Caki2 (cell line): ENCODE measurements around the gene FADS2. TPM values are rescaled to one million over a fixed set of nuclear protein-coding genes. Genes with fewer than 3 reads are reported as not detected.
A peak's percentile ranks its signal among the peaks of the same experiment; 100 is the strongest.

Source experiments
- DNase-seq: peaks from one replicate; pipeline ENCODE4 v3.0.0-alpha.2; 2015; ENCODE audit warnings: low read depth
- in situ Hi-C: cut with HindIII; loops from 2 replicates; pipeline ENCODE4 v1.10.0; 2016; ENCODE audit warnings: low sequenced_read_pairs, low pct_unique_long_range_greater_than_20kb, mixed read lengths
- total RNA-seq: library from RNA; depleted of rRNA; stranded (reverse); fragments of >200 nt; shearing (Covaris generic); gene quantifications from 2 replicates; pipeline ENCODE4 v1.2.3, GENCODE V29; 2014; ENCODE audit warnings: low replicate concordance

FADS2 gene
- total RNA-seq, 1 experiment from 2014 or later = 8.6 TPM

DNA sequence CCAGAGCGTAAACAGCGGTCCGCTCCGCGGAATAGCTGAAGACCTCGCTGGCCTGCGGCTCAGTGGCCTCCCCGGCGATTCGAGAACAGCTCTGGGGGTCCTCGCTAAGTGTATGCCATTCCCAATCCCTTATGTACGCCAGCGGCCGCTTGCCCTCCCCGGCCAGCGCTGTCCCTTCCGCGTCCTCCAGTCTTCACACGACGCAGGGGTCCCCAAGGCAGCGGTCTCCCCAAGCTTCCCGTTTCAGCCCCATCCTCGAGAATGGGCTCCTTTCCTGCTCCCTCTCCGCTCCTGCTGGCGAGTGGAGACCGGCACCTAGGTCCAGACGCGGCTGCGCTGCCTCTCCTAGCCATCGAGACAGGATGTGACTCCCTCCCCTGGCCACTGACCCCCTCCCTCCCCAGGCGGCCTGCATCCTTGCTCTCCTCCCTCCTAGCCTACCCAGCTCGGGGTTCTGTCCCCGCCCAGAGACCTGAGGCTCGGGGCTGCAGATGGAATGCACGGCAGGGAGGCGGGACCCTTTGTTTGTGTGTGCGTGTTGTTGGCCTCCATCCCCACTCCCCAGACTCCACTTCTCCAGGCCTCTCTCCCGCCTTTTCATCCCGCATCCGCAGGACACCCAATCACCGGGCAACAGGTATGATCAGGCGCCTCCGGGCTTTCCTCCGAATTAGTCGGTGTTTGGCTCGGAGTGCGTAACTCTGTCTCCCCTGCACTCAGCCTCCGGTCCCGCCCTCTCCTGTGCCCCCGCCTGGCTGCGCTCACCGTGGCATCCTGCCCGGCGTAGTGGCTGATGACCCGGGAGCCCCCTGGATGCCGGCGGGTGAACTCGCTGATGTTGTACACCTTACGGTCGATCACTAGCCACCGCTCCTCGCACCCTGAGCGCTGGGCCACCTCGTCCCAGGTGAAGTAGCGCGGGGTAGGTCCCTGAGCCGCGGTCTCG, 12.0 kb upstream of the FADS2 start:
- in situ Hi-C loops = no loop called here
- DNase-seq = peak; percentile 71

DNA sequence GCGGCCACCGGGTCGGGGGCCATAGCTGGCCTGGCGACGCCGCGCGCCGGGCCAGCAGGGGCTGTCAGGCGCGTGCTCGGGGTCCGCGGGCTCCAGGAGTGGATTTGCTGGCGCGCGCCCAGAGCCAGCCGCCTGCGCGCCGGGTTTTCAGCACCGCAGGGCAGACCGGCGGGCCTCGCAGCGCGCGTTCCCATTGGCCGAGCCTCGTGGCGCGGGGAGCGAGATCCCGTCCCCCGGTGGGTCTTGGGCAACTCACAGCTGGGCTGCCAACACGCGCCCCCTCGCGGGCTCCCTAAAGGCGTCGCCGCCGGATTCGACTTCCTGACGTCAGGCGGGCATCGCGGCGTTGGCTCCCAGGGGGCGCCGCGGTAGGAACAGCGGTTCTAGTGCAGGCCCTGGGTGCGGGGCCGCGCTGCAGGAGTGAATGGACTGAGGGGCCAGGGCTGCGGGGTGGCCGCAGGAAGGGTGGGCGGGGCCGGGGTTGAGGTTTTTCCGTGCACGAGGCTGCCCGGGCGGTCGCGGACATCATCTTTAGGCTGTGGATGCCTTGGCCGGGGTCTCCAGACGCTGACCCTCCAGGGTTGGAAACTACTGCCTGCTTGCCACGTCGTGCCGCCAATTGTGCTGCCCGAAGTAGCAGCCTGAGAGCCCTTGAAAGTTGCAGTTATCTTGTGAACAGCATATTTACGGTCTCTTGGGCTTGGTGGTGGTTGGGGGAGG, 11.2 kb upstream of the FADS2 start, which contains the start of gene FADS1:
Gene FADS1 (minus strand): TSS at position 268 of the 720 bp plus-strand sequence. CDS start 74 bp downstream, at position 194.
- peak; percentile 92 for DNase-seq
- in situ Hi-C loops = no loop called here

DNA sequence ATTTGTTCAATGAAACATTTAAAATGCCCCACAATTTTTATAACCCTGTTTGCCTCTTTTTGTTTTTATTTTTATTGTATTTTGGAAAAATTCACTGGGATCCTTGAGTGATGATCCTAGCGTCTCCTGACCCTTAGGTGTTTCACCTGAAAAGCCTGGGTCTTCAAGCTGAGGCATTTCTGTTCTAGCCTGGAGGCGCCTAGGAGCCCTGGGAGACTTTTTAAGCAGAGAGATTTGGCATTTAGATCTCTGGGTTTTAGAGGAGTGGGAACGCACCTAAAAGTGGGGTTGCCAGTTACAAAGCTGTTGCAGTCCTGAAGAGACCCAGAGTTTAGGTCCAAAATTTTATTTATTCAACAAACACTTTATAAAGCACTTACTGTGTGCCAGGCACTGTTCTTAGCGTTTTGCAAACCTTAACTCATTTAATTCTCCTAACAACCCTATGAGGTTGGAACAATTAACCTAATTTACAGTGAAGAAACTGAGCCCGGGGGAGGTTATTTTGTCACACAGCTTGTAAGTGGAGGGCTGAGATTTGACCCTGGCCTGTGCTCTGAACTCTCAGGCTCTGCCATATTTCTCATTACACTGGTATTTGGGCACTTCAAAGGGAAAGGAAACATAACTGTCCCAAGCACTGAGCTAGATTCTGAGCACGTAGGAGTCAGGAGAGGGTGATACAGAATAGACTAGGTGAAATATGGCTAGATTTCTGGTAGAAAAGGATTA, 10.5 kb upstream of the FADS2 start:
- in situ Hi-C loops = no loop called here
- no peak for DNase-seq

DNA sequence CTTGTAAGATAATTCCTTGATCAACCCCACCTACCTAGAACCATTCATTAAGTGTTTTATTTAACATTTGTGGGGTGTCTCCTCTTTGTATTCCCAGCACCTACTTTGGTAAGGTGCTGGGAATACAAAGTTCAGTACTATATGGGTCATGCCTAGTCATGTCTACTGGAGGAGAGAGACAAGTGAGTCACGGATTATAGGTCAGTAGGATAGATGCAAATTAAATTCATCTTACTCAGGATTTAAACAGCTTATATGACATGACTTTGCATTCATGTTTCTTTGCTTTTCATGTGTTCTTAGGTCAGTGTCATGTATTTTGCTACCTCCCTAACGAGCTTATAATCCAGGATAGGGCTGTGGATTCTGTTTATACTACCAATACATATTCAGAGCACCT, 7.9 kb upstream of the FADS2 start:
- in situ Hi-C loops = no loop called here
- peak; percentile 63 for DNase-seq

DNA sequence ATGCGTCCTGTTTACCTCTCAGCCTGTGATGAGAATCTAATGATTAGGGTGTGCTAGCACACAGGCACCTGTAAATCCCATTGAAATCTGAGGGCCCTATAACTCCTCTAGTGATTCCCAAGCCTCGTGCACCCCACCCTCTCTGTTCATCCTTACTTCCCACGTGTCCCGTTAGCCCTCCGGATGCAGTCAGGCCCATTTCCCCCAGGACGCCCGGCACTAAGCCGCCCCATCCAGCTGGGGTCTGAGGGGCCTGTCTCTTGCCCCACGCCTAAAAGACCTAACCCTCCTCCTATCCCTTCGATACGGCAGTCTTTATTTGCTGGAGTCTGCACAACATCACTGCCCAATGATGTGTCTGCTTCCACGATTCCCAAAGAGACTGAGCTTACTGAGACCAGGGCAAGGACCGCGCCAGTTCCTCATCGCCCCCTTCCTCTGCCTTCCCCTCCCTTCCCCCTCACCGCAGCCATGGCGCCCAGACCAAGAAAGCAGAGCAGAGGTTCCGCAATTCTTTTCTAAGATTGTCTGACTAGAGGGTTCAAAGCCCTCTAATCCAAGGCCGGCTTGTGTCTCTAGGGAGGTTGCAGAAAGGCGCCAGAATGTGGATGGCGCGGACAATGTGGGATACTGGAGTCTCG, 1.1 kb upstream of the FADS2 start:
- in situ Hi-C loops = no loop called here
- DNase-seq = no peak

DNA sequence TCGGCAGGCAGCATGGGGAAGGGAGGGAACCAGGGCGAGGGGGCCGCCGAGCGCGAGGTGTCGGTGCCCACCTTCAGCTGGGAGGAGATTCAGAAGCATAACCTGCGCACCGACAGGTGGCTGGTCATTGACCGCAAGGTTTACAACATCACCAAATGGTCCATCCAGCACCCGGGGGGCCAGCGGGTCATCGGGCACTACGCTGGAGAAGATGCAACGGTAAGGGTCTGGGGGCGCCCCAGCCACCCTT, 204 bp downstream of the FADS2 start:
- in situ Hi-C loops = no loop called here
- DNase-seq = no peak

DNA sequence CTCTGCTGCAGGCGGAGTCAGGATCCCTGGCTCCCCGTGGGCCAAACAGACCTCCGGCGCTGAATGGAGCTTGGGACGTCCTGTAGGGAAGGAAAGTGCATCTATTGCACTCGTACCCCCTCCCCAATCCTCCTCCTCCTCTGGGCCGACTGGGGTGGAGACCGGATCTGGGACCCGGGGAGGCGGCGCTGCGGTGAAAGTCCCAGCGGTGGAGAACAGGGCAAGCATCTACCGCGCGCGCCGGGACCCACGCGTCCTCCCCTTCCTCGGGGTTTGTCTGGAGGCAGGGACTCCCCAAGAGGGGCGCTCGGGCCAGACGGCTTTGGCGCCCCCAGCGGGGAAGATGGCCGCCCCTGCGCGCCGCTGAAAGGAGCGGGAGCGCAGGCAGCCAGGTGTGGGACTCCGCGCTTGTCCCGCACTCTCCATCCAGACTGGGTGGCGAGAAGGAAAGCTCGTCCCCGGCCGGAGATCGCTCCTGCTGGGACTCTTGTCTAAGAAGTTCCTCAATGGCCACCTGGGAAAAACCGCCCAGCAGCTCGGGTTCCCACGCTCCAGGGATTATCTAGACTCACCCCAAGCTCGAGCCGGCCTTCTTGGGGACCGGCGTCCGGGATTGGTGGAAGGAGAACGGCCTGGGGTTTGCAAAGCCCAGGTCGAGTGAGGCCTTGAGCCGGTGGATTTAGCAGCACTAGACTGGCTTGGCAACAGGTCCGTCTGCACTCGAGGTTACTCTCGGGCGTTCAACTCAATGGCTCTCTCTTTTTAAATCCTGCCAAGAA, 718 bp downstream of the FADS2 start:
- no peak for DNase-seq

DNA sequence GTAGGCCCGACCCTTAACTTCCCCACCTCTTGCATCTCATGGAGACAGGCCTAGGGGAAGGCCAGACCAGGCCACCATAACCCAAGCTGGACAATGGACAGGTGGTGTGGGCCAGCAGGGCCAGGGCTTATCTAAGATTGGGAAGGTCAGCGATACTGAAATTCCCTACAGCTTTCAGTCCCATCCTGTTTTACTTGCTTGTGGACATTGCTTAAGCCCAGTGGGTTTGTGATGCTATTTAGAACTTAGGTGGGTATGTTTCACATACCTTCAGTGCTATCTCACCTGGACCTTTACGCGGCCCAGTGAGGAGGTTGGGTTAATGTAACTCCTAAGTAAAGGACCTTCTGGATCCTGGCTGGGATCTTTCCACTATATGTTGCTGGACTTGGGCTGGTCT, 1.7 kb downstream of the FADS2 start:
- in situ Hi-C loops = no loop called here

More for the DNA sequence above, 718 bp downstream of the FADS2 start:
- in situ Hi-C loops = no loop called here

DNA sequence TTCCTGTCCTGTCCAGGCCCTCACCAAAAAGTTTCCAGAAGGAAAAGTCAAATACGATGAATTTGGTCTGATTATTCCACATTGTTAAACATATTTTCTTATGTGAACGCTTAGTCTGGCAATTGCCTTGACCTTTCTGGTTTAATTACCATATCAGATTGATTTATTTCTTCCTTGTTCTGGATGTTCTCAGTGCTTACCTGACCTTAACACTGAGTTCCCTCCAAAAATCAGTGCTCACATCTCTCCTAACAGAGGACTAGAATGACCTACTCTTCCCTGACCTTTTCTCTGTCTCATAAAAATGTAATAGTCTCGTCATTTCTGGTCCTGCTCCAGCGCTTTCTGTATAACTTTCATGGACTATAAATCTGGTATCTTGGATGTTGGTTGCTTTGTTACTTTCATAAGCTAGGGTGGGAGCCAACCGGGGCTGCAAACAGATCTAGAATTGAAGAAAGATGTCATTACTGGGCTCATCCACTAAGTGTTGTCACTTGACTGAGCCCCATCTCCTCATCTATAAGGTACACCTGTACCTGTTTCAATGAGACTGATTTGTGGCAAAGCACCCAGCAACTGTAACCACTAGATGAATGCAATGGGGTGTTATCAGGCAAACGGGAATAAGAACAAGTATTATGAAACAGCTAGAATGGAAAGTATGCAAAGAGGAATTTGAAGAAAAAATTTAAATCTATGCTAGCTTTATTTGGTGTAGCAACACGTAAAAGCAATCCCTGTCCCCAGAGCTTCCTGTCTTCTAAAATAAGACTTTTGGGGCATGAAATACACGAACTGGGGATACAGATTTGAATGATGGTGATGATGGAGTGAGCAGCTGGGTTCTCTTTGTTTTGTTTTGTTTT, 2.4 kb downstream of the FADS2 start:
- in situ Hi-C loops = no loop called here
- DNase-seq = no peak

More for the DNA sequence above, 1.7 kb downstream of the FADS2 start:
- no peak for DNase-seq

DNA sequence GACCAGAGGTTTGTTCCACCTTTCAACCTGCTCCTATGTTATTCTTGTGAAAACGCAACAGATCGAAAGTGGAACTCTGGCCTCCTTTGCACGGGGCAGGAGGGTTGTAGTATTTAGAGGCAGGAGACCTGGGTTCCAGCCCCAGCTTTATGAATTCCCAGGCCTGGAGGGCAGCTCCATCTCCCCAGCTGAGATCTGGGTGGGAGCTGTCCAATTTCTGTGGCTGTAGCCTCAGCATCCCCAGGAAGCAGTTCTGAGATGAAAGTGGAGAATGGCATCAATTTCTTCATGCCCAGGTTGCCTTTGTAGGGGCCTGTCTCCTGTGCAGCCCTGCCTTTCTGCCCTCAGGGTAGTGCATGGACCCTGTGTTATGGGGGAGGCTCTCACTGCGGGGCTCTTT, 4.1 kb downstream of the FADS2 start:
- no peak for DNase-seq
- in situ Hi-C loops = no loop called here

DNA sequence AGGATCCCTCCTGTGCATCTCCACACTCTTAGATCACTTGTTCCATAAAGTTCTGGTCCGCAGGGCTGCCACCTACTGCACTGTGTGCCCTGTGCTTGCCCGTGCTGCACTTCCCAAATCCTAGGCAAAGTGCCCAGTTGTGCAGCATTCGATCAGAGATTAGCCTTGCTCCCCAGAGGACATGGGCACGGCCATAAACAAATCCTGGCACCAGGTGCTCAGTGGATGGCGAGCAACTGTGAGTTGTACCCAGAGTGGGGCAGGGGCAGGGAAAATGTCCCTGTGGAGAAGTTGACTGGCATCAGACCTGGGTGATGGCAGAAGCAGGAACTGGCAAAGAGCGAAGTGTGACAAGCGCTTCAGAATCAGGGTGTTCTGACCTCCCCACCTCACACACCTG, 4.7 kb downstream of the FADS2 start:
- DNase-seq = no peak
- in situ Hi-C loops = no loop called here

DNA sequence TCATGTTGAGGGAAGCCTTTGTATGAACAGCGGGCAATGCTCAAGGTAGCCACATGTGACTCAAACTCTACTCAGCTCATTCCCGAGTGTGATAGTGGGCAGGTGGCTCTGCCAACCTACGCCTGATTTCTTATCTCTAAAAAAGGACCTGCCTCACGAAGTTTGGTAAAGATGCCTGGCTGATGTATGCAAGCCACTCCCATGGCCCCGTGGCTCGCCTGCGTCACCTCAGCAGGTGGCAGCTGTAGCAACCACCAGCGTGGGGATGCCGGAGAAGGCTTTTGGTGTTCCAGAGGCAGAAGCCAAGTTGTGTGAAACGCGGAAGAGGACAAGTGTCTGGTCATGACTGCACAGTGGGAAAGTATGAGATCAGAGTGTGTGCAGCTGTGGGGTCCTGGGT, 5.4 kb downstream of the FADS2 start:
- no peak for DNase-seq
- in situ Hi-C loops = no loop called here

DNA sequence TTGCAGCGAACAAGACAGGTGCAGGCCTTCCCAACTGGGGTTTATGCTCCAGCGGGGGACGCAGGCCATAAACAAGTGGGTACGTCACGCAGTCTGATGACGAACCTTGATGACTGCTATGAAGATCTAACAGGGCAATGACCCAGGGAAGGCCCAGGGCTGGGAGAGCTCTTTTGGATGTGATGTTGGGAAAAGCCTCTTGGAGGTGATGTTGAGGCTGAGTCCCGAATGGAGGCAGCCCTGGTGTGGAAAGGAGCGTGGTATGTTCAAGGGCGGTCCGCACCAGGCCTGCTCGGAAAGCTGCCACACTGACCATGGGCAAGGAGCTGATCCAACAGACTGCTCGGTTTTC, 5.8 kb downstream of the FADS2 start:
- in situ Hi-C loops = no loop called here
- no peak for DNase-seq

DNA sequence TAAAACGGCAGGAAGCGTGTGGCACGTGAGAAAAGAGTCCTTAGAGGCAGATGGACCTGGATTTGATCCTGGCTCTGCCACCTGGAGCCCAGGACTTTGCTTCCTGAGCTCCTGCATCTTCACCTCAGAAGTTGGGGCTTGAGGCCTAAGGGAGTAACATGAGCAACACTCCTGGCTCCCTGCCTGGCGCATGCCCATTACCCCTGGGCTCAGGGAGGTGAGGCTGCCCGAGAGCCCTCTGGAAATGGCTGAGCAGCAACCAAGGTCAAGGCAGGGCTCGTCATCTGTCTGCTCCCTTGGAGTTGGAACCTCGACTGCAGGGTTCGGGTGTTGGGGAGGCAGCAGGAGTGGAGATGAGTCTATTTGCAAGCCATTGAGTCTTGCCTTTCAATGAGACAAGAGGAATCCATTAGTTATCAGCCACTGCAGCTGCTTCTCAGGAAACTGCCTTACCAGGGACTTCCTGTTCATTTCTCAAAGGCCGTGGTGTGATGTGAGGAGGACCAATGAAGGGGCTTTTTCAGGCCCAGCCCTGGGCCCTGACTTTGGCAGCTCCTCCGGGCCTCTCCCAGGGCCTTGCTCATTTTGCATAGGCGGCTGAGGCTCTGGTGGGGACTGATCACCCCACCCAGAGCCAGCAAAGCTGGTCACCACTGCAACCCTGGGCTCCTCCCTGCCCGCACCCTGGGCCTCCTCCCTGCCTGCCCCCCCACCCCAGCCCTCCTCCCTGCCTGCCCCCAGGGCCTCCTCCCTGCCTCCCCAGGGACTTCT, 6.4 kb downstream of the FADS2 start:
- in situ Hi-C loops = no loop called here
- DNase-seq = no peak

DNA sequence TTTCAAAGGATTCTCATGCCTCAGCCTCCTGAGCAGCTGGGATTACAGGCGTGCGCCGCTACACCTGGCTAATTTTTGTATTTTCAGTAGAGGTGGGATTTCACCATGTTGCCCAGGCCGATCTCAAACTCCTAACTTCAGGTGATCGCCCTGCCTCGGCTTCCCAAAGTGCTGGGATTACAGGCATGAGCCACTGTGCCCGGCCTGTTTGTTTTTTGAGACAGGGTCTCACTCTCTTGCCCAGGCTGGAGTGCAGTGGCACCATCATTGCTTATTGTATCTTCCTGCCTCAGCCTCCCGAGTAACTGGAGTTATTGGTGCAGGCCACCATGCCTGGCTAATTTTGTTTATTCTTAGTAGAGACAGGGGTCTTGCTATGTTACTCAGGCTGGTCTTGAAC, 8.1 kb downstream of the FADS2 start:
- in situ Hi-C loops = no loop called here
- no peak for DNase-seq

DNA sequence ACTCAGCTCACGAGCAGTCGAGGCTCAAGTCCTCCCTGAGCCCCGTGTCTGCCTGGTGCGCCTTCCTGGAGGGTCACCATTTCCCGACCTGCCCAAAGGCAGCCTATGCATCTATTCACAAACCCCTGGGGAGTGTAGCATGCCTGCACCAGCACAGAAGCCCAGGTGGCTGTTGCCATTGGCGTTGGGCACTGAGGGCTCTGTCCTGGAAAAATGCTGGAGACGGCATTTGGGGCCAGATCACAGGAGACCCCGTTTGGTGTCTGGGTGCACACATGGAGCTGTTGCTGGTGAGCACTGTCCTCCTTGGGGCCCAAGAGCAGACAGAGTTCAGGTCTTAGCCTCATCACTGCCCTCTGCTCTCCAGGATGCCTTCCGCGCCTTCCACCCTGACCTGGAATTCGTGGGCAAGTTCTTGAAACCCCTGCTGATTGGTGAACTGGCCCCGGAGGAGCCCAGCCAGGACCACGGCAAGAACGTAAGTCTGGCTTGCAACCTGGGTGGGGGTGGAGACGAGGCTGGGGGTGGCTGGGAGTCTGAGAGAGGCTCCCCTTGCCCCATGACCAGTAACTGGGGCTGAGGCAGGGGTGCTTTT, 9.4 kb downstream of the FADS2 start:
- in situ Hi-C loops = no loop called here
- DNase-seq = no peak
